ENCODE data around the gene ZBTB6. TPM values are rescaled to one million over a fixed set of nuclear protein-coding genes. Genes with fewer than 3 reads are reported as not detected.

ZBTB6 gene
- total and polyA plus RNA-seq, 2 of the 8 experiments (the other 6 are each of a cell fraction or from before 2014, with no cell fraction given): 2.0 to 10.0 TPM

DNA sequence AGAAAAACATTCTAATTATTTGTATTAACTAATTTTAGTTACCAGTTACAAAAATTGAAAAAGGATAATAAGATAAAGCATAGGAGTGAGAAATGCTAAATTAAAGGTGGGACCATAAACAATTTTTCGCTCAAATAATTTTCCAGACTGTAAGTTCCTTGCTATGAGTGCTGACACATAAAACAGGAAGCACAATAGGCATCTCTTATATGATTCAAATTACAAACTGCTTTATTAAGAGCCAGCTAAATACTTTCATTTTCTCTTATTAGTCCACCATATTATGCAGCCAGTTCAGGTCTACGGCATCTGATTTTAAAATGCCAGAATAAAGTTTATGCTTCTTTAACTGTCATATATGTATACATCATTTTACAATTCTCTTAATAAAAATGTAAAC lies 12.3 kb downstream of the ZBTB6 start (continued):
- TF ChIP-seq CBX8 (IDR thresholded peaks at IDR 0.05; ENCODE audit: borderline replicate concordance, low read depth, low read length) (no peak), RAD21 (IDR thresholded peaks at IDR 0.05 in 1 of 2, conservative IDR thresholded peaks at IDR 0.05 in 1 of 2; ENCODE audit: low read depth in 2 of 2, low read length in 2 of 2) (no peak)

Data from H1 (cell line).